Ishikawa (cell line): Measurements from ENCODE around the gene LDLR.

Experiments
- CEBPB ChIP-seq: IDR thresholded peaks from 2 replicates; pipeline ENCODE4 v1.6.1; 2012
- CREB1 ChIP-seq: IDR thresholded peaks from 2 replicates; pipeline ENCODE4 v1.6.1; 2012; ENCODE audit warnings: low read depth
- EGR1 ChIP-seq: IDR thresholded peaks from 2 replicates; pipeline ENCODE4 v1.6.1; 2012
- EP300 ChIP-seq: IDR thresholded peaks from 2 replicates; pipeline ENCODE4 v1.6.1; 2012; ENCODE audit warnings: borderline replicate concordance
- FOXM1 ChIP-seq: IDR thresholded peaks from 2 replicates; pipeline ENCODE4 v1.6.1; 2012; ENCODE audit warnings: low read depth, borderline replicate concordance
- RAD21 ChIP-seq: IDR thresholded peaks from 2 replicates; pipeline ENCODE4 v1.6.1; 2012; ENCODE audit warnings: low read depth
- TAF1 ChIP-seq: IDR thresholded peaks from 2 replicates; pipeline ENCODE4 v1.6.1; 2012; ENCODE audit warnings: low read depth, mild to moderate bottlenecking
- TCF12 ChIP-seq: IDR thresholded peaks from 2 replicates; pipeline ENCODE4 v1.6.1; 2012; ENCODE audit warnings: low read depth
- TEAD4 ChIP-seq: IDR thresholded peaks from 2 replicates; pipeline ENCODE4 v1.6.1; 2012
- YY1 ChIP-seq: IDR thresholded peaks from 2 replicates; pipeline ENCODE4 v1.6.1; 2012; ENCODE audit warnings: low read depth
- TF ChIP-seq, protein P1 (sequence below): IDR thresholded peaks from 2 replicates; pipeline ENCODE4 v1.6.1; 2012; ENCODE audit warnings: low read depth, mild to moderate bottlenecking
- TF ChIP-seq, protein P2 (sequence below): IDR thresholded peaks from 2 replicates; pipeline ENCODE4 v1.6.1; 2012
- TF ChIP-seq, protein P3 (sequence below): IDR thresholded peaks from 2 replicates; pipeline ENCODE4 v1.6.1; 2012

DNA sequence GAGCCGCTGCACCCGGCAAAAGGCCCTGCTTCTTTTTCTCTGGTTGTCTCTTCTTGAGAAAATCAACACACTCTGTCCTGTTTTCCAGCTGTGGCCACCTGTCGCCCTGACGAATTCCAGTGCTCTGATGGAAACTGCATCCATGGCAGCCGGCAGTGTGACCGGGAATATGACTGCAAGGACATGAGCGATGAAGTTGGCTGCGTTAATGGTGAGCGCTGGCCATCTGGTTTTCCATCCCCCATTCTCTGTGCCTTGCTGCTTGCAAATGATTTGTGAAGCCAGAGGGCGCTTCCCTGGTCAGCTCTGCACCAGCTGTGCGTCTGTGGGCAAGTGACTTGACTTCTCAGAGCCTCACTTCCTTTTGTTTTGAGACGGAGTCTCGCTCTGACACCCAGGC lies 17.2 kb downstream of the LDLR start:
- TF ChIP-seq YY1 (no peak), EP300 (no peak), TCF12 (no peak), RAD21 (no peak), TEAD4 (no peak), CREB1 (no peak), FOXM1 (no peak), TAF1 (no peak), CEBPB (no peak), EGR1 (no peak)
- TF ChIP-seq, protein P1, sequence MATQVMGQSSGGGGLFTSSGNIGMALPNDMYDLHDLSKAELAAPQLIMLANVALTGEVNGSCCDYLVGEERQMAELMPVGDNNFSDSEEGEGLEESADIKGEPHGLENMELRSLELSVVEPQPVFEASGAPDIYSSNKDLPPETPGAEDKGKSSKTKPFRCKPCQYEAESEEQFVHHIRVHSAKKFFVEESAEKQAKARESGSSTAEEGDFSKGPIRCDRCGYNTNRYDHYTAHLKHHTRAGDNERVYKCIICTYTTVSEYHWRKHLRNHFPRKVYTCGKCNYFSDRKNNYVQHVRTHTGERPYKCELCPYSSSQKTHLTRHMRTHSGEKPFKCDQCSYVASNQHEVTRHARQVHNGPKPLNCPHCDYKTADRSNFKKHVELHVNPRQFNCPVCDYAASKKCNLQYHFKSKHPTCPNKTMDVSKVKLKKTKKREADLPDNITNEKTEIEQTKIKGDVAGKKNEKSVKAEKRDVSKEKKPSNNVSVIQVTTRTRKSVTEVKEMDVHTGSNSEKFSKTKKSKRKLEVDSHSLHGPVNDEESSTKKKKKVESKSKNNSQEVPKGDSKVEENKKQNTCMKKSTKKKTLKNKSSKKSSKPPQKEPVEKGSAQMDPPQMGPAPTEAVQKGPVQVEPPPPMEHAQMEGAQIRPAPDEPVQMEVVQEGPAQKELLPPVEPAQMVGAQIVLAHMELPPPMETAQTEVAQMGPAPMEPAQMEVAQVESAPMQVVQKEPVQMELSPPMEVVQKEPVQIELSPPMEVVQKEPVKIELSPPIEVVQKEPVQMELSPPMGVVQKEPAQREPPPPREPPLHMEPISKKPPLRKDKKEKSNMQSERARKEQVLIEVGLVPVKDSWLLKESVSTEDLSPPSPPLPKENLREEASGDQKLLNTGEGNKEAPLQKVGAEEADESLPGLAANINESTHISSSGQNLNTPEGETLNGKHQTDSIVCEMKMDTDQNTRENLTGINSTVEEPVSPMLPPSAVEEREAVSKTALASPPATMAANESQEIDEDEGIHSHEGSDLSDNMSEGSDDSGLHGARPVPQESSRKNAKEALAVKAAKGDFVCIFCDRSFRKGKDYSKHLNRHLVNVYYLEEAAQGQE = no peak
- TF ChIP-seq, protein P2, sequence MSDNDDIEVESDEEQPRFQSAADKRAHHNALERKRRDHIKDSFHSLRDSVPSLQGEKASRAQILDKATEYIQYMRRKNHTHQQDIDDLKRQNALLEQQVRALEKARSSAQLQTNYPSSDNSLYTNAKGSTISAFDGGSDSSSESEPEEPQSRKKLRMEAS = no peak
- TF ChIP-seq, protein P3, sequence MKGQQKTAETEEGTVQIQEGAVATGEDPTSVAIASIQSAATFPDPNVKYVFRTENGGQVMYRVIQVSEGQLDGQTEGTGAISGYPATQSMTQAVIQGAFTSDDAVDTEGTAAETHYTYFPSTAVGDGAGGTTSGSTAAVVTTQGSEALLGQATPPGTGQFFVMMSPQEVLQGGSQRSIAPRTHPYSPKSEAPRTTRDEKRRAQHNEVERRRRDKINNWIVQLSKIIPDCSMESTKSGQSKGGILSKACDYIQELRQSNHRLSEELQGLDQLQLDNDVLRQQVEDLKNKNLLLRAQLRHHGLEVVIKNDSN = no peak
